GM21360 (cell line): ENCODE results near the gene MIP.
"Not testable (repeated sequence)": the region's sequence is repeated elsewhere in the genome, so short reads cannot be mapped to it uniquely, and the experiment has no call there.

Source experiments
- ATAC-seq: cut with Tn5 transposase; IDR thresholded peaks from one replicate; pipeline ENCODE4 v1.9.1; 2021; ENCODE audit warnings: mild to moderate bottlenecking, moderate library complexity; ENCODE audit not compliant: unreplicated experiment

MIP gene

GRCh38 chr12:56468216-56469006 is 14.0 kb upstream of the MIP start, which contains the start of gene SPRYD4:
SPRYD4 (plus strand) TSS chr12:56468578; CDS start chr12:56468592, 14 bp downstream.
- peak; percentile 86 for ATAC-seq

GRCh38 chr12:56462565-56462964 is 8.1 kb upstream of the MIP start:
- ATAC-seq: no peak

GRCh38 chr12:56461235-56462159 is 7.0 kb upstream of the MIP start:
- no peak for ATAC-seq

GRCh38 chr12:56457817-56458216 is 3.4 kb upstream of the MIP start:
- ATAC-seq: no peak

- no peak for ATAC-seq
These were observed 3.3 kb downstream of the MIP start for GRCh38 chr12:56451147-56451546.

GRCh38 chr12:56450241-56450640 is 4.2 kb downstream of the MIP start:
- no peak for ATAC-seq

GRCh38 chr12:56449622-56449984 is 4.9 kb downstream of the MIP start:
- ATAC-seq: no peak

- peak; percentile 91 for ATAC-seq
These were observed 5.4 kb downstream of the MIP start, which contains the start of gene TIMELESS for GRCh38 chr12:56448860-56449621. TIMELESS (minus strand) TSS chr12:56449426; CDS start chr12:56434170, 15,256 bp downstream.

GRCh38 chr12:56443208-56443607 is 11.2 kb downstream of the MIP start:
- not testable (repeated sequence) for ATAC-seq

- ATAC-seq: no peak
These were observed 16.9 kb downstream of the MIP start for GRCh38 chr12:56437430-56438176.

- no peak for ATAC-seq
These were observed 19.6 kb downstream of the MIP start for GRCh38 chr12:56434828-56435227.

GRCh38 chr12:56431850-56432249 is 22.6 kb downstream of the MIP start:
- ATAC-seq: no peak

GRCh38 chr12:56431288-56431687 is 23.2 kb downstream of the MIP start:
- no peak for ATAC-seq

- ATAC-seq: no peak
These were observed 28.5 kb downstream of the MIP start for GRCh38 chr12:56425940-56426438.

- ATAC-seq: no peak
These were observed 29.3 kb downstream of the MIP start for GRCh38 chr12:56425193-56425592.

GRCh38 chr12:56420411-56420810 is 34.0 kb downstream of the MIP start:
- ATAC-seq: no peak

- no peak for ATAC-seq
These were observed 36.7 kb downstream of the MIP start for GRCh38 chr12:56417739-56418138.

GRCh38 chr12:56414401-56414800 is 40.1 kb downstream of the MIP start:
- no peak for ATAC-seq

- ATAC-seq: no peak
These were observed 41.1 kb downstream of the MIP start for GRCh38 chr12:56413392-56413791.
